HepG2 (cell line): Measurements from ENCODE around the gene TTC6. TPM values are rescaled to one million over a fixed set of nuclear protein-coding genes. Genes with fewer than 3 reads are reported as not detected.
A peak's percentile ranks its signal among the peaks of the same experiment; 100 is the strongest.

Source experiments
- ATF7 ChIP-seq, 2 experiments: fragments of 450-650 bp in 1 of 2; sonication (generic) in 1 of 2; formaldehyde crosslinking in 1 of 2; IDR thresholded peaks; 2 replicates each; pipeline versions ENCODE4 v1.4.0 to v1.6.1; 2016 to 2020; ENCODE audit warnings: antibody characterized with exemption in 1 of 2, mild to moderate bottlenecking in 1 of 2, missing genetic modification reagents in 1 of 2
- BCL3 ChIP-seq: sonication (generic); formaldehyde crosslinking; IDR thresholded peaks from 2 replicates; pipeline ENCODE4 v1.5.1; 2020; ENCODE audit warnings: mild to moderate bottlenecking, missing genetic modification reagents, moderate library complexity
- CEBPG ChIP-seq: IDR thresholded peaks from 2 replicates; pipeline ENCODE4 v1.6.1; 2016
- GATAD2A ChIP-seq: IDR thresholded peaks from 2 replicates; pipeline ENCODE4 v1.6.1; 2016
- HMG20B ChIP-seq: conservative IDR thresholded peaks from 2 replicates; pipeline ENCODE4 v1.6.1; 2016; ENCODE audit warnings: missing genetic modification reagents, missing compliant biosample characterization
- KAT8 ChIP-seq: IDR thresholded peaks from 2 replicates; pipeline ENCODE4 v1.6.1; 2016; ENCODE audit warnings: missing genetic modification reagents, missing compliant biosample characterization
- KDM1A ChIP-seq: IDR thresholded peaks from 2 replicates; pipeline ENCODE4 v1.6.1; 2016; ENCODE audit warnings: missing compliant biosample characterization
- MIER2 ChIP-seq: IDR thresholded peaks from 2 replicates; pipeline ENCODE4 v1.6.1; 2016; ENCODE audit warnings: missing biosample characterization, missing genetic modification reagents
- MTA3 ChIP-seq: sonication (generic); formaldehyde crosslinking; IDR thresholded peaks from 2 replicates; pipeline ENCODE4 v1.4.0; 2020; ENCODE audit warnings: missing genetic modification reagents
- NFAT5 ChIP-seq: sonication (generic); formaldehyde crosslinking; IDR thresholded peaks from 2 replicates; pipeline ENCODE4 v1.4.0; 2020; ENCODE audit warnings: missing genetic modification reagents
- NKX3-1 ChIP-seq: sonication (generic); formaldehyde crosslinking; IDR thresholded peaks from 2 replicates; pipeline ENCODE4 v1.5.0; 2020; ENCODE audit warnings: missing genetic modification reagents
- POGZ ChIP-seq: sonication (generic); formaldehyde crosslinking; IDR thresholded peaks from 2 replicates; pipeline ENCODE4 v1.4.0; 2020; ENCODE audit warnings: mild to moderate bottlenecking, missing genetic modification reagents
- RARA ChIP-seq: IDR thresholded peaks from 2 replicates; pipeline ENCODE4 v1.6.1; 2016; ENCODE audit warnings: missing genetic modification reagents, missing compliant biosample characterization
- SALL1 ChIP-seq: sonication (generic); formaldehyde crosslinking; IDR thresholded peaks from 2 replicates; pipeline ENCODE4 v1.8.0; 2022; ENCODE audit warnings: mild to moderate bottlenecking, missing genetic modification reagents
- THAP11 ChIP-seq: IDR thresholded peaks from 2 replicates; pipeline ENCODE4 v1.6.1; 2016; ENCODE audit warnings: missing biosample characterization, missing genetic modification reagents
- ZMYM2 ChIP-seq: sonication (generic); formaldehyde crosslinking; IDR thresholded peaks from 2 replicates; pipeline ENCODE4 v1.8.0; 2022; ENCODE audit warnings: mild to moderate bottlenecking, missing genetic modification reagents
- ZMYM4 ChIP-seq: sonication (generic); formaldehyde crosslinking; IDR thresholded peaks from 2 replicates; pipeline ENCODE4 v1.8.1; 2023; ENCODE audit warnings: mild to moderate bottlenecking, missing genetic modification reagents
- ZNF224 ChIP-seq: sonication (generic); formaldehyde crosslinking; IDR thresholded peaks from 2 replicates; pipeline ENCODE4 v1.5.0; 2020; ENCODE audit warnings: mild to moderate bottlenecking, missing genetic modification reagents
- ZNF326 ChIP-seq: sonication (generic); formaldehyde crosslinking; IDR thresholded peaks from 2 replicates; pipeline ENCODE4 v1.4.0; 2020; ENCODE audit warnings: missing genetic modification reagents, borderline replicate concordance
- ZNF574 ChIP-seq: sonication (generic); formaldehyde crosslinking; IDR thresholded peaks from 2 replicates; pipeline ENCODE4 v1.4.0; 2020; ENCODE audit warnings: missing genetic modification reagents
- ZNF644 ChIP-seq: IDR thresholded peaks from 2 replicates; pipeline ENCODE4 v1.6.1; 2016; ENCODE audit warnings: low read depth
- polyA plus RNA-seq, 8 experiments: library from polyadenylated mRNA; depleted of rRNA in 3 of 8; stranded (reverse) in 7 of 8; unstranded in 1 of 8; fragments of >200 nt; fragmentation: Illumina TruSeq in 4 of 8; extraction: Trizol in 4 of 8; gene quantifications; 2 replicates each; pipeline versions ENCODE4 v1.2.1 to v1.2.3, GENCODE V29; 2011 to 2016; ENCODE audit warnings: low read depth in 4 of 8, missing spikeins in 1 of 8, mixed read lengths in 1 of 8; ENCODE audit not compliant: insufficient read depth in 1 of 8
- total RNA-seq, 5 experiments: library from RNA; depleted of rRNA; stranded (reverse); fragments of >200 nt; fragmentation: Illumina TruSeq; extraction: Trizol; gene quantifications; 2 replicates each; pipeline ENCODE4 v1.2.3, GENCODE V29; 2016; ENCODE audit warnings: low read depth in 1 of 5

TTC6 gene
- total and polyA plus RNA-seq, 2 of the 13 experiments (the other 11 are each of a cell fraction or from before 2014, with no cell fraction given): 9.3 to 27.4 TPM

- TF ChIP-seq BCL3 (CRISPR knock-in tag): no peak
- TF ChIP-seq MTA3 (CRISPR knock-in tag): no peak
- peak; percentile 66 for TF ChIP-seq GATAD2A (CRISPR knock-in tag)
- TF ChIP-seq CEBPG: peak; percentile 44
- TF ChIP-seq MIER2: no peak
- peak; percentile 39; the same call in 1 of the 2 replicates for TF ChIP-seq SALL1 (CRISPR knock-in tag)
- no peak for TF ChIP-seq ZNF224 (CRISPR knock-in tag)
- TF ChIP-seq POGZ (CRISPR knock-in tag): peak; percentile 73
- peak; percentile 53 for TF ChIP-seq RARA (CRISPR knock-in tag)
- TF ChIP-seq NKX3-1 (CRISPR knock-in tag): 0 out of 2 replicates have a peak, but pooled peaks have one; percentile 21
- 0 out of 2 replicates have a peak, but pooled peaks have one; percentile 54 for TF ChIP-seq NFAT5 (CRISPR knock-in tag)
- peak; percentile 81 for TF ChIP-seq ZNF644 (CRISPR knock-in tag)
- no peak for TF ChIP-seq ZNF326 (CRISPR knock-in tag)
- peak; percentile 92 for TF ChIP-seq ZMYM4 (CRISPR knock-in tag)
- TF ChIP-seq ATF7 (IDR thresholded peaks at IDR 0.05): no peak
- no peak for TF ChIP-seq ATF7 (CRISPR knock-in tag; IDR thresholded peaks at IDR 0.05)
- peak; percentile 35; the same call in 1 of the 2 replicates for TF ChIP-seq KDM1A
- peak; percentile 44 for TF ChIP-seq KAT8 (CRISPR knock-in tag)
- peak; percentile 32; the same call in 1 of the 2 replicates for TF ChIP-seq THAP11 (CRISPR knock-in tag)
- peak; percentile 73; the same call in 1 of the 2 replicates for TF ChIP-seq ZMYM2 (CRISPR knock-in tag)
- TF ChIP-seq HMG20B (CRISPR knock-in tag): 0 out of 2 replicates have a peak, but pooled peaks have one; percentile 12
- peak; percentile 61 for TF ChIP-seq ZNF574 (CRISPR knock-in tag)
These were observed 21.4 kb downstream of the TTC6 start (continued) for GRCh38 chr14:37616853-37617252.
